ENCODE measurements around the gene PABPN1L. TPM values are rescaled to one million over a fixed set of nuclear protein-coding genes. Genes with fewer than 3 reads are reported as not detected.
"Not testable (repeated sequence)": the region's sequence is repeated elsewhere in the genome, so short reads cannot be mapped to it uniquely, and the experiment has no call there.

PABPN1L gene
- total RNA-seq, 1 donor from 2014 or later = not detected

DNA sequence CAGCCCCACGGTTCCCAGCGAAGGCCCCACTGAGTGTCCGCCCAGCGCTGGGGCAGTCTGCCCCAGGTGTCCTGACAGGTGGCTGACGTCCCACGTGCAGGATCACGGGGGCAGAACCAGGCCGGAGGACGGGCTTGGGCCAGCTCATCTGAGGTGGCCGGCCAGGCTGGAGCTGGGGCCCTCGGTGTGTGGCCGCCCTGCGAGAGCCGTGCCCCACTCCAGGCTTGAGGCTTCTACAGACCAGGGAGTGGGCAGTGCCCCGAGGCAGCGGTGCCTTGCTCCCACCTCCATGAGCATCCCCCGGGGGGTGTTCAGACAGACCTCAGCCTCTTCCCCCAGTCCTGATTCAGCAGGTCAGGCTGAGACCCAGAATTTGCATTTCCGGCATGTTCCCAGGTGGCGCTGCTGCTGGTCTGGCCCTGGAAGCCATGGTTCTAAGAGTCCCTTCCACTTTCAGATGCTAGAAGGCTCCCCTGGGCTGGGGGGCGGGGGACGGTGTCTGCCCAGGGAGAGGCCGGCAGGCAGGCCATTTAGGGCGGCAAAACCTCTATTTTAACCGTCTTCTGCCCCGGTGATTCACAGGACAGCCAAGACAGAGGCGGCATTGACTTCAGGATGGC lies 35.4 kb upstream of the PABPN1L start:
- DNase-seq = no peak

DNA sequence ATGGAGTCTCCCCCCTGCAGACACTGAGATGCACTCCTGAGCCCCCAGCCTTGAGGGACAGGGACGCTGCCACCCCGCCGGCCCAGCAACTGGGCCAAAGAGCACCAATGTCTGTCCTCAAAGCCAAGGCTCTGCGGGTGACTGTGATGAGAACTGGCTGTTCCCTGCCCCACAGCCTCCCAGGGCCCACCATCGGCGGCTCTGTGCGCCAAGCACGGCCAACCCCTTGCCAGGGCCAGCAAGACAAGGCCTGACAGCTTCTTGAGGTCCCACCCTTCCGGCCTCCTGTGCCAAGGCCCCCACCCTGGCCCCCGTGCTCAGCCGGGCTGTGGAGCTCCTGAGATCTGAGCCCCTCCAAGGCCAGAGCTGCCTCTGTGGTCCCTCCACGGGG lies 34.2 kb upstream of the PABPN1L start:
- DNase-seq = no peak

DNA sequence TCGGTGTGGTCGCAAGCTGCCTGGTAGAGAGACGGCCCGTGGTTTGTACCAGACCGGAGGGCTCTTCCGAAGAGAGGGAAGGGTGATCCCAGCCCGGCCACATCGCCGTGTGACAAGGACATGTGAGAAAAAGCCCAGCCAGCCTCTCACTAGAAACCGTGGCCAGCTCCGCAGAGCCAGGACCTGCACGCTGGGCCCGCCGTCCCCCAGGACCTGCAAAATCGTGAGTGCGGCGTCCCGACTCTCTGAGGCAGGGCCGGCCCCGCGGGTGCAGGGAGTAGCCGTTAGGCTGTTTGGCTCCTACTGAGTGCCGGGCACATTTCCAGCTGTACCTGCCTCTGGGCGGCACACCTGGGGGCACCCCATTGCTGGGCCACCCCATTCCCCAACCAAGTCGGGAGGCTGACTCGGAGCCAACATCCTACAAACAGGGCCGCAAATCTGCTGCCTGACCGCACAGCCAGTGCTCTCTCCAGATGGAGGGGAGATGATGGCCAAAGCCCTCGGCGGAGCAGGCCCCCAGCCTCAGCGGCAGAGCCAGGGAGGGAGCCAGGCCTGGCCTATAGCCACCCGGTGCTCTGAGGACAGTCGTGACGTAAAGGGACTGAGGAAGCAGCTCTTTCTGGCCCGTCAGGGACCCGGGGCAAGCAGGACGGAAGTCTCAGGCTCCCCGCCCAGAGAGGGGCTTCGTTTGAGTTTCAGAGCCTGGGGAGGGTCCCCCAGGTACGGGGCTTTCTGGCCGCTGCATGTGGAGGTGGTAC lies 33.6 kb upstream of the PABPN1L start:
- DNase-seq = no peak

DNA sequence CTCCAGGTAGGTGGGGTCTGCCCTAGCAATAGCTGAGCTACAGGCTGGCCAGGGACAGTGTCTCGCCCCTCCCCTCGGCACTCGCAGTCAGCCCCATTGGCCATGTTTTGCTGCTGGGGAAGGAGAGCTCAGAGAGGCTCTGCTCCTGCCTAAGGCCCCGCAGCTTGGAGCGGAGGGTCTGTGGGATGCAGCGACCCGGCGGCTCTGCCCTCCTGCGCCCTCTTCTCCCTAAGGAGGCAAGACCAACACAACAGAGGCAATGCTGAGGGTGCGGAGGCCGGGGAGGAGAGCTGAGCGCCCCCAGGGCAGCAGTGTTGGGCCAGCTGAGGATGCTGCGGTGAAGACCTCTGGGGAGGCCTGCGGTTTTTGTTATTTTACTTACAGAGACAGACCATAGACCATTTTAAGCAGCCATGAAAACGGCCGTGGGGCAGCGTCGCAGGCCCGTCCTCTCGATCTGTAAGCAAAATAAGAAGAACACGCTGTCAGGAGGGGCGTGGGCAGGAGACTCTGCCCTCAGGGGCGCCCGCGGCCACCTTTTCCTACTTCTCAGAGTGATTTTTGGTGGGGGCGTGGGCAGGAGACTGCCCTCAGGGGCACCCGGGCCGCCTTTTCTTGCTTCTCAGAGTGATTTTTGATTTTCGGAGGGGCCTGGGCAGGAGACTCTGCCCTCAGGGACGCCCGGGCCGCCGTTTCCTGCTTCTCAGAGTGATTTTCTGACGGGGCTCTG lies 31.4 kb upstream of the PABPN1L start:
- DNase-seq = no peak

DNA sequence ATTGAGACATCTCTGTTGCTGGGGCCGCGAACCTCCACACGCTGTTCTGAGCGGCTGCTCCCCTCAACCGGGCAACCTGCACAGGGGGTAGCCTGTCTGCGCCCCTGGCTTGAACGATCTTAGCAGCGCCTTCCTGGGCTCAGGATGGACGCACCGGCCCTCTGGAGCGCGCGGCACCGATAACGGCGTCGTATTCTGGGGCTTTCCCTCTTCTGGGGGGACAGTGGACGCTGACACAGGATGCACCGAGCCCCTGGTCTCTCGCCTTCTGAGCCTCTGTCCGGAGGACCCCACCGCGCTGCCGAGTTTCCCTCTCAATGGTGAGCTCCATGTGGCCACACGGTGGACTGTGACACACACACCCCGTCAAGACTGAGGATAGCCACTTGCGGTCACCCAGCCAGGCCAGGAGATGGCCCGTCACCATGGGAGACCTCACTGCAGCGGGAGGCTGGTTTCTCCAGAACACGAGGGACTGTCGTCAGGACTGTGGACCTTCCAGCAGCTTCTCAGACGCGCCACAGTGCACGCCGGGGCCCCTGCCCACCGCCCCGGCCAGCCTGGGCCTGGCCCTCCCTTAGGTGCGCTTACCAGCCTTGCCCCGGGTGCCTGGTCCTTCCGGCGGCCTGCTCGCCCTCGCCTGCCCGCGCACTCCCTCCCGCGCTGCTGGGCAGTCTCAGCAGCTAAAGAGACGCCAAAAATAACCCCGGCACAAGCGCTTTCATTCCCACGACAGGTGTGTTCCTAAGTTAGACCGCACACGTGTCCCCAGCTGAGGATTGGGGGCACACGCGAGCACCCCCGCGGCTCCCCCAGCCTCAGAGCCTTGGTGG lies 30.0 kb upstream of the PABPN1L start:
- no peak for DNase-seq

DNA sequence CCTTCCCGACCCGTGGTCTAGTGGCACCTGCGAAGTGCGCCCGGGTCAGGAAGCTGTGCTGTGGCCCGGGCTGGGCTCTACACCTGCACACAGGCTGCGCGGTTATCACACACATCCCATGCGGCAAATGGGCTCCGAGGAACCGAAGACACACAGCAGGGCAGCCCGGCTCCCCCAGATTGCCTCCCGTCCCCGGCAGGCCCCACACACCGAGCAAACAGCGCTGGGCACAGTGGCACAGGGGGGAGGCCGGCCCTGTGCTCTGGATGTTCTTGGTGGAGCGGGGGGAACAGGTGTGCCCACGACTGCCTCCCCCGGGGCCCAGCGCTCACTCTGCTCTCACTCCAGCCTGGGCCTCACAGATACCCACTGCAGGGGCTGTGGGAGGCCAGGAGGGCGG lies 28.9 kb upstream of the PABPN1L start:
- no peak for DNase-seq

DNA sequence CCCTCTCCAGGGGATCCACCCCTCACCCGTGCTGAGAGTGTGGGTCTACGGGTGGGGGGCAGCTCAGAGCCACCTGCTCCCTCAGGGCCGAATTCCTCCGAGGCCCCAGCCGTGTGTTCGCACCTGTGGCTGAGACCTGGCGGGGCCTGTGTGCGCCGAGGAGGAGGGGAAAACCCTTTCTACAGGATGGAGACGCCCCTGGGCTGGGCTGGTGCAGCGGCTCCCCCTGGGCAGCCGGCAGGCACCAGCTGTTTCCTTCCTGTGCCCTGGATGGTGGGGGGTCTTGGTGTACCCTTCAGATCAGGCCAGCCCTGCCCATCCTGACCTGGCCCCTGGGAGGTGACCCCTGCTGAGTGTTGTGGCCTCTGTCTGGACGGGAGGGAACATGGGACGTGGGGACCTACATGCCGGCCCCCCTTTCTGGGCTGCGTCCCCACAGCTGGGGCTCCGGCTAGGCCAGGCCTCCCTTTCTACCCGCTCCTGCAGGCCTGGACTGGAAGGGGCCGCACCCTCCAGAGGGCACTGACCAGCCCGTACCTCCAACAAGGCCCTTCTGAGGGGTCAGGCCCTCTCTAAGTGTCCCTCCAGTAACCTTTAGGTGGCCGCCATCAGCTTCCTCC lies 28.3 kb upstream of the PABPN1L start:
- no peak for DNase-seq

DNA sequence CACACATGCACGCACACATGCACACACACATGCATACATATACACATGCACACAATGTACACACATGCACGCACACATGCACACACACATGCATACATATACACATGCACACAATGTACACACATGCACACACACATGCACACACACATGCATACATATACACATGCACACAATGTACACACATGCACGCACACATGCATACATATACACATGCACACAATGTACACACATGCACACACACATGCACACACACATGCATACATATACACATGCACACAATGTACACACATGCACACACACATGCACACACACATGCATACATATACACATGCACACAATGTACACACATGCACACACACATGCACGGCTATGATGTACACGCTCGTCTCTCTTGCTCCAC lies 27.8 kb upstream of the PABPN1L start:
- DNase-seq = not testable (repeated sequence)

DNA sequence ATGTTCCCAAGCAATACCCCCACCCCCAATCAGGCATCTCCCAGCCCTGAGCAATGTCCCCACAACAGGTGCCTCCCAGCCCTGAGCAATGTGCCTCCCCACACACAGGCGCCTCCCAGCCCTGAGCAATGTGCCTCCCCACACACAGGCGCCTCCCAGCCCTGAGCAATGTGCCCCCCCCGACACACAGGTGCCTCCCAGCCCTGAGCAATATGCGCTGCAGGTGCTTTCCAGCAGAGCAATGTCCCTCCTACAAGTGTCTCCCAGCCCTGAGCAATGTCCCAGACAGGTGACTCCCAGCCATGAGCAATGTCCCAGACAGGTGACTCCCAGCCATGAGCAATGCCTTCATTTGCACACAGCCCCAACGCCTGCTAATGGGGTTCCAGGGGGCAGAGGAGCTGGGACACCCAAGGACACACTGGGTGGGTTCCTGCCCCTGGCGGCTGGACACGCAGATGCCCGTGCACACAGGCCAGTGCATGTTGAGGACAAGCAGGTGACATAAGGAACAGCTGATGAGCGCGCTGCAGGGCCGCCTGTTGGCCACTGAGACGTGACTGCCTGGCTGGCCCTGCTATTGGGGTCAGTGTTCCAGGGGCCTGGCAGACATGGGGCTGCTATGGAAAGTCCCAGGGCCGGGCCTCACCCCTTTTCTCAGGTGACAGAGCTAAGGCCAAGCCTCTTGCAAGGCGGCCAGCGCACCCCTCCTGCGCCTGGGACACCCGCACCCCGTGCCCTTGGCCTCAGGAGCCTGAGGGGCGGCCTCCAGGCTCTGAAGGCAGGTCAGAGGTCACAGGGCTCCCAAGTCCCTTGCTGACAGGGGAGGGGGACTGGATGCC lies 26.9 kb upstream of the PABPN1L start:
- no peak for DNase-seq

DNA sequence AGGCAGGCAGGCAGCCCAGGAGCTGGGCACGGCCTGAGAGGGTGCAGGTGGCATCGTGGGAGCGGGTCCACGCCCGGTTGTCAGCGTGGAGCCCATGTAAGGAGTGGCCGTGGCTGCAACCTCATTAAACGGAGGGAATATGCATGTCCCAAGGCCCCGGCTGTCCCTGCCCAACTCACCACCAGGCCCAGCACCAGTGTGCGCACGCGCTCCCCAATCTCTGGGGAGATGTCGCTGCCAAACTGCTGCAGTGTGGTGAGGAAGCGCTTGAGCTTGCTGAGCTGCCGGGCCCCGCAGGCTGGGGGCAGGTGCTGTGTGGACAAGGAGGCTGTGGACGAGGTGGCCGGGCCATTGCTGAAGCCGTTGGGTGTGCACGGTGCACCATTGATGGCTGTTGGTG lies 25.6 kb upstream of the PABPN1L start:
- DNase-seq = no peak

DNA sequence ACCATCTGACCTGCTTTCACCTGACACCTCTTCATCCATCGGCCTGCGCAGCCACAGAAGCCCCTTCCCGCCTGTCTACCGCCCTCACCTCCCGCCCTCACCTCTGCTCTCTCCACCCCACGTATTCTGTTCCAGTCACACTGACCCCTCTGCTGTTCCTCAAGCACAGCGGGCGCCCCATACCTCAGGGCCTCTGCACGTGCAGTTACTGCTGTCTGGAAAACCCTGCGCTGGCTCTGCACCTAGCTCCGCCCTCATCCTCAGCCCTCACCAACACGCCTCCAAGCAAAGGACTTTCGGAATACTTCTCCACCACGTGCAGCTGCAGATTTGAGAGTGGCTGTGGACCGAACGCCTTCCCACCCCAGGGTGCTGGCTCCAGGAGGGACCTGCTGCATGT lies 24.6 kb upstream of the PABPN1L start:
- no peak for DNase-seq

DNA sequence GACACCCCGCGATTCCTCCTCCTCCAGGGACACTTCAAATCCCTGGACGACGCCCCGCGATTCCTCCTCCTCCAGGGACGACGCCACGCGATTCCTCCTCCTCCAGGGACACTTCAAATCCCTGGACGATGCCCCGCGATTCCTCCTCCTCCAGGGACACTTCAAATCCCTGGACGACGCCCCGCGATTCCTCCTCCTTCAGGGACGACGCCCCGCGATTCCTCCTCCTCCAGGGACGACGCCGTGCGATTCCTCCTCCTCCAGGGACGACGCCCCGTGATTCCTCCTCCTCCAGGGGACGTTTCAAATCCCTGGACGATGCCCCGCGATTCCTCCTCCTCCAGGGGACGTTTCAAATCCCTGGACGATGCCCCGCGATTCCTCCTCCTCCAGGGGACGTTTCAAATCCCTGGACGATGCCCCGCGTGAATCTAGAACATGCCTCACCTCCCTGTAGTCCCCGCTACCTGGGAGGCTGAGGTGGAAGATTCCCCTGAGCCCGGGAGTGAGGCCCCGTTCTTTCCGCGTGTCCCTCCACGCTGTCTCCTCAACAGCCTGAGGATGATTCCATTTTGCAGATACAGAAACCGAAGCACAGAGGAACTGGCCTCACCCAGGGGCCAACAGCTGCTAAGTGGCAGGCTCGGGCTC lies 23.4 kb upstream of the PABPN1L start:
- DNase-seq = not testable (repeated sequence)

DNA sequence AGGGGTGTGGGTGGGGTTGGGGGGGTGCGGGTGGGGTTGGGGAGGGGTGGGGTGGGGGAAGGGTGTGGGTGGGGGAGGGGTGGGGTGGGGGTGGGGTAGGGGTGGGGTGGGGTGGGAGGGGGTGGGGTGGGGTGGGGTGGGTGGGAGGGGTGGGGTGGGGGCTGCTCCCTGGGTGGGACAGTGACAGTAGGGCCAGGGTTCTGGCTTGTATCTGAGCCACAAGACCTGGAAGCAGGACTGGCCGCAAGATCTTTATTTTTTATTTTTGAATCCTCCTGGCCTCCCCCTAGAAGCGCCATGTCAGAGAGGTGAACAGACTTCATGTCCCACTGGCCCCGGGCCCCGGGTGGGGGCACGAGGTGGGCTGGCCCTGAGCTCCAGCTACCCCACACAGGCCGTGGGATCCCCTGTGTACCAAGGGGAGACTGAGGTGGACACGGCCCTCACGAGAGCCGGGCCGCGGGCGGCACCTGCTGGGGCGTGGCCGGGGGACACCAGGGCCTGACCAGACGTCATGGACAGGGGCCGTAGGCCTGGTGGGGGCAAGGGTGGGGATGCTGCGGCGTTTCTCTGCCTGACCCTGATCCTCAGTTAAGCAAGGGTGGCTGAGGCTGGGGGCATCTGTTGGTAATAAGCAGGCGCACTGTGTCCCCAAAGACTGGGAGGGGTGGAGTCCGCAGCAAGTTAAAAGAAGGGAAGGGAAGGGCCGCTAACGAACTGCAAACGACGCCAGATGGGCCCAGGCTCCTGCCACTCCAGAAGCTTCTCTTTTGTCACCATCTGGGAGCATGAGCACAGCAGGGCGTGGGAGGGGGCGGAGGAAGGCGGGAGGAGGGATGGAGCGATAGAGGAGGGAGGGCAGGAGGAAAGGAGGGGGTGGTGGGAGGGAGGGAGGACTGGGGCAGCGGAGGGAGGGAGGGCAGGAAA lies 22.3 kb upstream of the PABPN1L start:
- peak; percentile 84 for DNase-seq

DNA sequence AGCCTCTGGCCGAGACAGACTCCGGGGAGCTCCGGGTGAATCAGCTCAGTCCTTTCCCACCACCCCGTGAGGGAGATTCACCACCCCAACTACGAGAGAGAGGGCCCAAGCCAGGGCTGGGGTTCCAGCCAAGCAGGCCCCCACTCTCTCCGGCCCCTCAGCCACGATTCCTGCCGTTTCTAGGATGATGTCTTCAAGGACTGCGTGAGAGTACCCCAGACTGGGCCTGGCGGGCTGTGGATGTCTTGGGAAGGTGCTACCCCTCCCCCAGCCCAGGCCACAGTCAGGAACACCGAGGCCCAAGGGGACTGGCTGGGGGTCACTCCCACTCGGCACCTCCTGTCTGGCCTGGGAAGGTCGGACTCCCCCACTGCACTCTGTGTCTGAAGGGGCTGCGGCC lies 21.6 kb upstream of the PABPN1L start:
- no peak for DNase-seq

DNA sequence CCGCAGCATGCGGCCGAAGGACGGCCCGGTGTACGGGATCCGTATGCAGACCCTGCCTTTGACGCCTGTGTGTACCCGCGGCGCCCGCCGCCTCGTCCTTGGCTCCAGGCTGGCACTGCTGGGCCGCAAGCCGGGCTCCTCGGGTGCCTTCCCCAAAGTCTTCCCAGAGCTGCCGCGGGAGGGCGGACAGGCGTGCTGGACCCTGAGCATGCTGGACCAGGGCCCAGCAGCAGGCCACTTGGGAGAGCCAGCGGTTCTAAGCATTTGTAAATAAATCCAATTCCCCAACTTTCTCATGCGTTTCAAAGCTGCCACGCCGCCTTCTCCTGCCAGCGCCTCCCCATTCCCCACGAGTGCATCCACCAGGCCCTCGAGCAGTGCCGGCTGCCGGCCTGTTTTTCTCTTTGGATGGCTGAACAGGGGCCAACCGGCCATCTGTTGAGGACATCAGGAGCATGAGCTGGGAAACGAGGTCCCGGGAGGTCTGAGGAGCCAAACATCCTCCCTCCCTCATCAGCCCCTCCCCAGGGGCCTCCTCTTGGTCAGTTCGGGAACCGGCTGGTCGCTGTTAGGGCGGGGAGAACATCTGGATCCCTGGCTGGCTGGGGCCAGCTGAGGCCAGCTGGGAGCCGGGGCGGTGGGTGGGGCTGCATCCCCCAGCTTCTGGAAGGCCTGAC lies 20.5 kb upstream of the PABPN1L start:
- DNase-seq = peak; percentile 56

DNA sequence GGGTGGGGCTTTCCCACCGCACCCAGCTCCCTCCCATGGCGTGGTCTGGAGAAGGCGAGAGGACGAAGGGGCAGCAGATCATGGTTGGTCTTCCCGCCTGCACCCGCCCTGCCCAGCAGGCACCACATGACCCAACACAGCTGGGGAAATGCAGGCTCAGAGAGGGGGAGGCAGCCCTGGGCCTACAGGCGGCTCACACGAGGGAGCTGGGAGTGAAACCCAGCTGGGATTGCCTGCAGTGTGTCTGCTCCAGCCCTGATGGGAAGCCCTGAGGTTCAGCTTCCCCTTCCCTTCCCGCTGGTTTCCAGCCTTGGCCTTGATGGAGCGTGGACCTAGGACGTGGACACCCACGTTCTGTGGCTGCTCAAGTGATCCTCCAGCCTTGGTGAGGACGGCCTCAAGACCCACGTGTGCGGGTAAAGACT lies 20.0 kb upstream of the PABPN1L start:
- no peak for DNase-seq

DNA sequence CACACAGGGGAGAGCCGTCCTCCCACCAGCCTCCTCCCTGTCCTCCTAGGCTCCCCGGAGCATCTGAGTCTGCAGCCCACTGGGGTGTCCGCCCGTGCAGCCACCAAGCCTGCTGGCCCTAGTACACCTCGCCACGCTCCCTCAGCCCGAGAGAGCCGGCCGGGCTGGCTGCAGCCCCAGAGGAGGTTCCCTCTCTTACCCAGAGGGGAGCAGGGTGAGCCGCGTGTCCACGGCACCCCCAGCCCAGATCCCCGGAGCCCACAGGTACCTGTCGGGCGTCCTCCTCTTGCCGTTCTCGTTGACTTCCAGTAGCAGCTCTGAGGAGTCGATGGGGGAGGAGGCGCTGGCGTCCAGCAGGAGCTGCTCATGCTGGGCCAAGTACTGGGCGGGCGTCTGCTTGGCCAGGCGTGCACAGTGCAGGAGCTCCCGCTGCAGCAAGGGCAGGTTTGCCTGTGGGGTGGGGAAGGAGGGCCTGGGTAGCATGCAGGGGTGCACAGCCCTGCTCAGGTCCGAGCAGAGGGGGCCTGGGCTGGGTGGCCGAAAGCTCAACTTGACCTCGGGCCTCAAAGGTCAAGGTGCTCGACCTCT lies 19.3 kb upstream of the PABPN1L start:
- no peak for DNase-seq

DNA sequence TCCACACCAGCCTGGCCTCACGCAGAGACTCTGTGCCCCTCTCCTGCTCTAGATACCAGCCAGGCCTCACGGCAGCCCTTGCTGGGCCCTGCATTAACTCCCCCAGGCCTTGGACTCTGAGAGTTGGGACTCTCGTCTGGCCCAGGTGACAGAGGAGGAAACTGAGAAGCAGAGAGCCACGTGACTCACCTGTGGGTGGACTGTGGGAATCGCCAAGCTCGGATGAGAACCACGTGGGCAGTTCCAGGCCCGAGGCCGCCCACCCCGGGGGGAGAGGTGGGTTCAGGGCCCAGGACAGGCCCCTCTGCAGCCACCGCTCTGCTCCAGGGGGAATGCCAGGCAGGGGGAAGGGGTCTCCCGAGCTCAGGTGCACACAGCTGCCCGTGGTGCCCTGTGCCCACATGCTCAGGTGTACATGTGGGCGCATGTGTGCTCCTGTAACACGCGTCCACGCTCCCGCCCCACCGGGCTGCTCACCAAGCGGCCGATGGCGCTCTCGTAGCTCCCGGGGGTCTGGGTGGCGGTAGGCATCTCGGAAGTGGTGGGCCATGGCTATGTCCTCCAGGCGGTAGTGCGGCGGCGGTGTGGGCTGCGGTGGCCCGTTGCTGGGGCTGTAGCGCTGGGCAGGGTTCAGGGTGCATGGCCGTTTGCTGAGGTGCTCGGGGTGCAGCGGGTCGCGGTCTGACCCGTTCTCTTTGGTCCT lies 18.3 kb upstream of the PABPN1L start:
- DNase-seq = no peak
